Embryonic facial prominence (tissue), 1 donor: ENCODE results near the gene NOS2.
"Not testable (repeated sequence)": the region's sequence is repeated elsewhere in the genome, so short reads cannot be mapped to it uniquely, and the experiment has no call there.

ENCODE experiments used
- DNase-seq: peaks from one replicate; pipeline ENCODE4 v3.0.0-alpha.2; 2016; ENCODE audit errors: extremely low spot score

NOS2 gene

GRCh38 chr17:27788919-27789318 lies 11.4 kb downstream of the NOS2 start:
- DNase-seq = no peak

- no peak for DNase-seq
Measured at GRCh38 chr17:27783440-27784350, 16.6 kb downstream of the NOS2 start.

- no peak for DNase-seq
Measured at GRCh38 chr17:27782791-27783206, 17.5 kb downstream of the NOS2 start.

DNA sequence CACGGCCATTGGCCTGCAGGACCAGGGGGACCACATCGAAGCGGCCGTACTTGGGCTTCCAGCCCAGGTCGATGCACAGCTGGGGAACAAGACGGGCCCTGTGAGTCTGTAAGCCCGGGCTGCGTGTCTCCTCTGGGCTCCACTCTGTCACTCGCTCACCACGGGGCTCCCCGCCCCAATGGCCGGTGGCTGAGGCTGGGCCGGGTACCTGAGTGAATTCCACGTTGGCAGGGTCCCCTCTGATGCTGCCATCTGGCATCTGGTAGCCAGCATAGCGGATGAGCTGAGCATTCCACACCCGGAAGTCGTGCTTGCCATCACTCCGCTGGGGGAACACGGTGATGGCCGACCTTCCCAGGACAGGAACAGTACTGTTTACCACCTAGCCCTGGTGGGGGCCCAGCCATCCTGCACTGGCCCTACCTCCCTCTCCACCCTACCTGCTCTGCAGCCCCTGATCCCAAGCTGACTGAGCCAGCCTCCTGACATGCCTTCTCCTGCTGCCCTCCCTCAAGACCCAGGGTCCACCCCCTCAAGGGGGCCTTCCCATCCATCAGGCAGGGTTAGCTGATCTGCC lies 19.4 kb downstream of the NOS2 start:
- no peak for DNase-seq

GRCh38 chr17:27780092-27780827 lies 20.1 kb downstream of the NOS2 start:
- DNase-seq = no peak

GRCh38 chr17:27778183-27778582 lies 22.1 kb downstream of the NOS2 start:
- DNase-seq = no peak

DNA sequence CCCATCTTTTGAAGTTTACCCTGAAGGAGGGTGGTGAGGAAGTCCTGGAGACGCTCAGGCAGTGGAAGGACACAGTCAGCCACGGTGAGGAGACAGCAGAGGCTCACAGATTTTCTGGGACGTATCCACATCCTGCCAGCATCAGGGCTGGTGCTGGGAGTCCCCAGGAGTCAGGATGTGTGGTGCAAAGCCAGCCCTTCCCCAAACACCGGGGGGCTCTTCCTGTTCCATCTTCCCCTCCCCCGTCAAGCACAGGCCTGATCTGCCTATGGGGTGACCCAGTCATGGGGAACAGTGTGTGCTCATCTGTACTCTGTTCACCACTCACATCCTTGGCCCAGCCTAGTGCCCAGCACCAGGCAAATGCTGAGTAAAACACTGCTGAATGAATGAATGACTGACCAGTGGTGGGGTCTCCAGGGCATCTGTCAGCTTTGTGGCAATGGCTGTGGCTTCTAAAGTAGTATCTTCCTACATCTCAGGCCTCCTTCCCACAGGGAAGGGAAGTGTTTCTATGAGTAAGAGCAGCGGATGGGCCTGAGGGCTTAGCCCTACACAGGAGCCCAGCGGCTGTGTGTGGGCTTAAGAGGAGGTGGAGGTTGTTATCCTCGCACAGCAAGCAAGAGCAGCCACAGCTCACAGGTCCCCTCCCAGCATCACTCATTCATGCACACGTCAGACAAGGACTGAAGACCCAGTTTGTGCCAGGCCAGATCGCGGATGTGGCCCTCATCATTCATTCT lies 23.3 kb downstream of the NOS2 start:
- no peak for DNase-seq

GRCh38 chr17:27771586-27771985 lies 28.7 kb downstream of the NOS2 start:
- no peak for DNase-seq

- DNase-seq = no peak
Measured at GRCh38 chr17:27770877-27771276, 29.5 kb downstream of the NOS2 start.

GRCh38 chr17:27768858-27769410 lies 31.4 kb downstream of the NOS2 start:
- no peak for DNase-seq

- no peak for DNase-seq
Measured at GRCh38 chr17:27766438-27766837, 33.9 kb downstream of the NOS2 start.

DNA sequence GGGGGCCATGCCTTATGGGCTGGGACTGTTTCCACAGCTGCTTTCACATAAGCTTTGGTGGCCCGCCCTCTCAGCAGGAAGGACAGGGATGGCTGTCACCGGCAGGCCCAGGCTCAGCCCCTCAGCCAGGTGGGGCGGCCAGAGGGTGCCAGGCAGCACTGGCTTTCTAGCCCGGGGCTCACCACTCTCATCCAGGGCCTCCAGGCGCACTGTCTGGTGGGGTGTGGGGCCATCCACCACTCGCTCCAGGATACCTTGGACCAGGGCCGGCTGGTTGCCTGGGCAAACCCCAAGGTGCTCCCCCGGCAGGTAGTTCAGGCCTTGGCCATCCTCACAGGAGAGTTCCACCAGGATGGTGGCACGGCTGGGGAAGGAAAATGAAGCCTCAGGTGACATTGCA lies 35.0 kb downstream of the NOS2 start:
- no peak for DNase-seq

DNA sequence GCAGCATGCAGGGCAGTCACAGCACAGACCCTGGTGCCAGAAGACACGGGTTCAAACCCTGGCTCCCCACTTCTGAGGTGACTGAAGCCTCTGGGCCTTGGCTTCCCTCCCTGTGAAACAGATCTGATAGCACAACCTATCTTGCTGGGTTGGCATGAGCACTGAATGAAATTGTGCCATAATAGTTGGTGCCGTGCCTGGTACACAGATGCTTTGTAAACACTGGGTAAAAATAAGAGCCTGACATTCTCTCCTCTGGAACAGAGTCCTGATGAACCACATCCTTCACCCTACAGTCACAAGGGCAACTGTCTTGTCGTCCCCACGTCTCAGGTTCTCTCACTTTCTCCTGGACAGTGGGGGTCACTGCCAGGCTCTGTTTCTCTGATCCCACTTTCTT lies 35.7 kb downstream of the NOS2 start:
- no peak for DNase-seq

DNA sequence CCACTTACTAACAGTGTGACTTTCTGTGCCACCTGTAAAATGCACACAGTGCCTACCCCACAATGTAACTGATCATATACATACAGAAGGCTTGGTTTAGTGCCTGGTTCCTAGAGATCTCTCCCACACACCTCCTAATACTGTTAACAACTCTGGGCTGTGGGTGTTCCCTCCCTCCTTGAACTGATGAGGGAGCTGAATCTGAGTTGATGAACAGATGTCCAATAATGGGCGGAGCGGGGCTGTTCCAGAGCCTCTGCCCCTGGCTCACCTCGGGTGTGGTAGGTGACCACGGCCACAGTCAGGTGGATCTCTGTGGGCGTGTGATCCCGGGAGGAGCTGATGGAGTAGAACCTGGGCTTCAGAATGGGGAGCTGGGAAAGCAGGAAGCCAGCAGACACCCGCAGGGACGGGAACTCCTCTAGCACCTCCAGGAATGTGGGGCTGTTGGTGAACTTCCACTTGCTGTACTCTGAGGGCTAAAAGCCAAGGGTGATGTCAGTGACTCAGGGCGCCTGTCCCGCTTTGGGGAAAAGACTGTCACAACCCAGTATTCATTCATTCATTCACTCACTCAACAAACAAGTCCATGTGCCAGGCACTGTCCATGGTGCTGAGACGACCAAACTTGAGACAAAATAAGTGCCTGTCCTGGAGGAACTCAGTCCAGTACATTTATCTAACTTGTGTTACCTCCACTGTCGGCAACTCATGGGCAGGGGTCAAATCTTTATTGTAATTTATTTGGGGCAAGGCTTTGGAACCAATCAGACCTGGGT lies 37.6 kb downstream of the NOS2 start:
- DNase-seq = no peak

DNA sequence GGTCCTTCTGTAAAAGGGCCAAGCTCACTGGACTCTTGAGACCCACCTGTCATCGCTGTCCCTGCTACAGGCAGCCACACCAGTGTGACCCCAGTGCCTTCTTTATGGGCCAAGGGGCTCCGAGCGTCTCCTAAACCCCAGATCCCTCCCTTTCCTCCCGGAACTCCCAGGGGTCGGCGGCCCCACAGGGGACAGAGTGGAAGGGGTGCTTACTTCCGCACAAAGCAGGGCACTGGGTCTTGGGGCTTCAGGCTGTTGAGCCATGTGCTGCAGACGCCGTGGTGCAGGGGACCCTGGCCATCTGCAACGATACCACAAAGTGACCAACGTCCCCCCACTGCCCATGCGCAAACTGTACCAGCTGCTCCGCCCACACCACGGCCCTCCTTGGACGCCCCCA lies 39.4 kb downstream of the NOS2 start:
- DNase-seq = not testable (repeated sequence)

GRCh38 chr17:27760069-27760885 lies 40.1 kb downstream of the NOS2 start:
- no peak for DNase-seq

GRCh38 chr17:27759528-27759927 lies 40.8 kb downstream of the NOS2 start:
- no peak for DNase-seq

DNA sequence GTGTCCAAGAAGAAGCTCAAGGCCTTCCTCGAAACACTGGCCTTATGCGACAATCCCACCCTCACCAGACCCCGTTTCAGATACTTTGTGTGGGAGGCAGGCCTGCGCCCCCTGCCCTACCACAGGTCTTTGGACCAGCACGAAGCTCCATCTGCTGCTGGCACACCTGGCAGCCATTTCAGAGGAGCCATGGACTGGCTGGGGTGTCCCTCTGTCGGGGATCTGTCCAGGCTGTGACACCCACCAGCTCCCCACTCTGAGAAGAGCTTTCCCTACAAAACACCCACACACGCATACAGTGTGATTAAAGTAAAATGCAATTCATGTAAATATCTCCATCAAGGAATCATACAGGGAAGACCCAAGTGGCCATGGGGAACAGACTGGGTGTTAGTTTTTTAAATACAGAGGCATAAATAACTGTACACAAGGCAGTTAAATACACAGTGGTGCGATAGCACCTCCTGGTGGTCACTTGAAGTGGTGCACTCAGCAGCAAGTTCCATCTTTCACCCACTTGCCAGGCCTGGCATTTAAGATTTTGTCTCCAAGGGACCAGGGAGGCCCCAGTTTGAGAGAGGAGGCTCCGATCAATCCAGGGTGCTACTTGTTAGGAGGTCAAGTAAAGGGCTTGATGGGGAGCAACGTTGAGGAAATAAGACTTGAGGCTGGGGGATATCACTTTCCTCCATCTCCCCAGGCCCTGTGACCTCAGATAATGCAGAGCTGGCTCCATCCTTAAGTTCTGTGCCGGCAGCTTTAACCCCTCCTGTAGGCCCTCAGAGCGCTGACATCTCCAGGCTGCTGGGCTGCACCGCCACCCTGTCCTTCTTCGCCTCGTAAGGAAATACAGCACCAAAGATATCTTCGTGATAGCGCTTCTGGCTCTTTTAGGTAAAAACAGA lies 43.6 kb downstream of the NOS2 start:
- DNase-seq = no peak
